ENCODE data around the gene FOXP1.

The FOXP1 gene

GRCh38 chr3:71244826-71245488 is 338.6 kb downstream of the FOXP1 start:
- no peak overlapping the region for H3K4me3 Mint-ChIP-seq
- H3K36me3 Mint-ChIP-seq (ENCODE audit: low read depth), result peaks cover 61% of the 10 kb centered on the region
- no peaks in the 10 kb centered on the region for H3K9me3 Mint-ChIP-seq
- H3K27me3 Mint-ChIP-seq, result no peaks in the 10 kb centered on the region
- H3K27ac Mint-ChIP-seq, result peak overlapping the region; percentile 41
- peaks cover 82% of the 10 kb centered on the region for H3K4me1 Mint-ChIP-seq (ENCODE audit: low read depth)
- no peak for DNase-seq

- Mint-ChIP-seq H3K36me3 (ENCODE audit: low read depth) (peaks cover 61% of the 10 kb centered on the region), H3K27ac (peak overlapping the region; percentile 41), H3K4me1 (ENCODE audit: low read depth) (peaks cover 80% of the 10 kb centered on the region), H3K27me3 (no peaks in the 10 kb centered on the region), H3K4me3 (no peak overlapping the region), H3K9me3 (no peaks in the 10 kb centered on the region)
- DNase-seq, result no peak
These were observed 339.2 kb downstream of the FOXP1 start for GRCh38 chr3:71244153-71244825.

- Mint-ChIP-seq H3K36me3 (ENCODE audit: low read depth) (peaks cover 56% of the 10 kb centered on the region), H3K4me3 (no peak overlapping the region), H3K27ac (no peak overlapping the region), H3K27me3 (no peaks in the 10 kb centered on the region), H3K4me1 (ENCODE audit: low read depth) (peaks cover 75% of the 10 kb centered on the region), H3K9me3 (no peaks in the 10 kb centered on the region)
- DNase-seq, result no peak
These were observed 340.3 kb downstream of the FOXP1 start for GRCh38 chr3:71243229-71243628.

GRCh38 chr3:71241981-71242560 is 341.5 kb downstream of the FOXP1 start:
- Mint-ChIP-seq H3K4me3 (no peak overlapping the region), H3K27ac (peak overlapping the region; percentile 1), H3K36me3 (ENCODE audit: low read depth) (peaks cover 53% of the 10 kb centered on the region), H3K9me3 (no peaks in the 10 kb centered on the region), H3K4me1 (ENCODE audit: low read depth) (peaks cover 72% of the 10 kb centered on the region), H3K27me3 (no peaks in the 10 kb centered on the region)
- no peak for DNase-seq

GRCh38 chr3:71241246-71241901 is 342.2 kb downstream of the FOXP1 start:
- DNase-seq, result no peak
- H3K4me1 Mint-ChIP-seq (ENCODE audit: low read depth), result peaks cover 66% of the 10 kb centered on the region
- H3K36me3 Mint-ChIP-seq (ENCODE audit: low read depth), result peaks cover 51% of the 10 kb centered on the region
- no peak overlapping the region for H3K27ac Mint-ChIP-seq
- no peaks in the 10 kb centered on the region for H3K27me3 Mint-ChIP-seq
- no peak overlapping the region for H3K4me3 Mint-ChIP-seq
- no peaks in the 10 kb centered on the region for H3K9me3 Mint-ChIP-seq

DNA sequence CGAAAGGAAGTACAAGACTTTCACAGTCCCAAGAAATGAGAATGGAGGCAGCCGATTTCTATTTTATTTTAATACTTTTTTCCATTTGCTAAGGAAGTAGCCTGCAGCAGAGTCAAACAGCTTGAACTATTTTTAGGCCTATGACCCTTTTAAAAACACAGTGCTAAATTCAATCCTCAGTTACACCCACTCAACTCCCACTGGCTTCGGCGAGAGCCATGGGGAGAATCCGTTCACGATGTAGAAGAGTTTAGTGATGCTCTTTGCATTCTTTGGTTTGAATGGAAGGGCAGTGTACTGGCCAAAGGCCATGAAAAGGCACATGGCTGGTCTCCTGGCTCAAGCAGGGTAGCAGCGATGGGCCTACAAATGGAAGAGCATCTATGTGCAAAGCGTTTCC is 343.5 kb downstream of the FOXP1 start:
- DNase-seq, result no peak
- H3K4me3 Mint-ChIP-seq, result no peak overlapping the region
- peaks cover 56% of the 10 kb centered on the region for H3K36me3 Mint-ChIP-seq (ENCODE audit: low read depth)
- H3K27me3 Mint-ChIP-seq, result no peaks in the 10 kb centered on the region
- H3K9me3 Mint-ChIP-seq, result no peaks in the 10 kb centered on the region
- H3K4me1 Mint-ChIP-seq (ENCODE audit: low read depth), result peaks cover 62% of the 10 kb centered on the region
- H3K27ac Mint-ChIP-seq, result peak overlapping the region; percentile 83

GRCh38 chr3:71238355-71238757 is 345.2 kb downstream of the FOXP1 start:
- no peaks in the 10 kb centered on the region for H3K9me3 Mint-ChIP-seq
- H3K36me3 Mint-ChIP-seq (ENCODE audit: low read depth), result peaks cover 56% of the 10 kb centered on the region
- DNase-seq, result no peak
- peaks cover 62% of the 10 kb centered on the region for H3K4me1 Mint-ChIP-seq (ENCODE audit: low read depth)
- H3K27ac Mint-ChIP-seq, result peak overlapping the region; percentile 62
- no peaks in the 10 kb centered on the region for H3K27me3 Mint-ChIP-seq
- no peak overlapping the region for H3K4me3 Mint-ChIP-seq

DNA sequence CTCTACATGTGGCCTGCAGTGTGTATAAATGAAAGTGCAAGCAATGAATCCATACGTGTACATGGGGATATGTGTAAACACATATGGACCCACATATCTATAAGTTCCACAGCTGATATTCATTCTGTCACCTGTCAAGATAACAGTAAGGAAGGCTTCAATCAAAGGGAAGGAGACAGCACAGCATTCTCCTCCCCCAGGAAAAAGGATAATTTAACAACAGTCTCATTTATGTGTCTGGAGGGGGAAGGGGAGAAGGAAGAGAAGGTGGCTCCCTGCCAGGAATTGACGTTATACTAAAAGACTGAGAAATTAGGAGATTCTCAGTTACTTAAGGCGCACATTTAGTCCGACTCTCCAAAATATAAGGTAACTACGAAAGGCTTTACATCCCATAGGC is 345.9 kb downstream of the FOXP1 start:
- no peak overlapping the region for H3K27ac Mint-ChIP-seq

GRCh38 chr3:71235846-71236245 is 347.7 kb downstream of the FOXP1 start:
- DNase-seq, result no peak
- Mint-ChIP-seq H3K27ac (peak overlapping the region; percentile 47), H3K36me3 (ENCODE audit: low read depth) (peaks cover 58% of the 10 kb centered on the region), H3K4me3 (no peak overlapping the region), H3K4me1 (ENCODE audit: low read depth) (peaks cover 65% of the 10 kb centered on the region), H3K27me3 (no peaks in the 10 kb centered on the region), H3K9me3 (no peaks in the 10 kb centered on the region)

More for the DNA sequence above, 345.9 kb downstream of the FOXP1 start:
- no peaks in the 10 kb centered on the region for H3K9me3 Mint-ChIP-seq
- no peak for DNase-seq
- peaks cover 60% of the 10 kb centered on the region for H3K4me1 Mint-ChIP-seq (ENCODE audit: low read depth)
- H3K27me3 Mint-ChIP-seq, result no peaks in the 10 kb centered on the region
- peaks cover 56% of the 10 kb centered on the region for H3K36me3 Mint-ChIP-seq (ENCODE audit: low read depth)
- no peak overlapping the region for H3K4me3 Mint-ChIP-seq

- Mint-ChIP-seq H3K9me3 (no peaks in the 10 kb centered on the region), H3K4me3 (no peak overlapping the region), H3K27ac (peak overlapping the region; percentile 76), H3K4me1 (ENCODE audit: low read depth) (peaks cover 78% of the 10 kb centered on the region), H3K36me3 (ENCODE audit: low read depth) (peaks cover 45% of the 10 kb centered on the region), H3K27me3 (no peaks in the 10 kb centered on the region)
- DNase-seq, result no peak
These were observed 350.6 kb downstream of the FOXP1 start for GRCh38 chr3:71232895-71233294.

GRCh38 chr3:71232175-71232679 is 351.3 kb downstream of the FOXP1 start:
- Mint-ChIP-seq H3K4me3 (no peak overlapping the region), H3K36me3 (ENCODE audit: low read depth) (peaks cover 42% of the 10 kb centered on the region), H3K9me3 (no peaks in the 10 kb centered on the region), H3K27me3 (no peaks in the 10 kb centered on the region), H3K4me1 (ENCODE audit: low read depth) (peaks cover 79% of the 10 kb centered on the region), H3K27ac (peak overlapping the region; percentile 76)
- DNase-seq, result no peak

- Mint-ChIP-seq H3K9me3 (no peaks in the 10 kb centered on the region), H3K4me3 (no peak overlapping the region), H3K27me3 (no peaks in the 10 kb centered on the region), H3K27ac (peak overlapping the region; percentile 76), H3K4me1 (ENCODE audit: low read depth) (peaks cover 81% of the 10 kb centered on the region), H3K36me3 (ENCODE audit: low read depth) (peaks cover 42% of the 10 kb centered on the region)
- DNase-seq, result no peak
These were observed 351.8 kb downstream of the FOXP1 start for GRCh38 chr3:71231680-71232079.

- DNase-seq, result no peak
- Mint-ChIP-seq H3K9me3 (no peaks in the 10 kb centered on the region), H3K27ac (peak overlapping the region; percentile 83), H3K36me3 (ENCODE audit: low read depth) (peaks cover 33% of the 10 kb centered on the region), H3K4me1 (ENCODE audit: low read depth) (peaks cover 92% of the 10 kb centered on the region), H3K4me3 (peak overlapping the region; percentile 37), H3K27me3 (no peaks in the 10 kb centered on the region)
These were observed 353.4 kb downstream of the FOXP1 start for GRCh38 chr3:71229905-71230657.
